IMR-90 (cell line): ENCODE results near the gene UTP18. TPM values are rescaled to one million over a fixed set of nuclear protein-coding genes. Genes with fewer than 3 reads are reported as not detected.

Experiments
- ATAC-seq: fragments of 200-7000 bp; cut with Tn5 transposase; 2 replicates; pipeline ENCODE4 v1.9.1; 2020; ENCODE audit warnings: low read depth, mild to moderate bottlenecking, moderate library complexity
- BruUV-seq: library from RNA; stranded (reverse); fragments of 400-500 nt; replicated peaks from 2 replicates; lab custom pipeline; 2021; lab: Mats Ljungman, UMichigan
- CTCF ChIA-PET: fragments of 300-600 bp; formaldehyde crosslinking; extraction: SDS; loops from one replicate; lab custom pipeline; 2021; ENCODE audit warnings: antibody characterized with exemption; lab: Yijun Ruan, JAX
- POLR2A ChIA-PET: fragments of 300-600 bp; sonication (Branson Sonifier 250); formaldehyde crosslinking; loops from one replicate; lab custom pipeline; 2022; ENCODE audit warnings: antibody characterized with exemption; ENCODE audit not compliant: unreplicated experiment; lab: Charles Lee
- DNase-seq: peaks from one replicate; pipeline ENCODE4 v3.0.0; 2013
- H2AFZ ChIP-seq: replicated peaks from 2 replicates; pipeline ENCODE3; 2013; ENCODE audit warnings: low read length, mild to moderate bottlenecking; ENCODE audit not compliant: poor library complexity
- H2AK5ac ChIP-seq: 2 replicates; pipeline ENCODE4 v1.6.1; 2013; ENCODE audit warnings: low read depth, low read length, inconsistent platforms
- H2AK9ac ChIP-seq: replicated peaks from 2 replicates; pipeline ENCODE3; 2013; ENCODE audit warnings: mild to moderate bottlenecking, low read depth, low read length, moderate library complexity; ENCODE audit not compliant: poor library complexity
- H2BK120ac ChIP-seq: 2 replicates; pipeline ENCODE4 v1.6.1; 2013; ENCODE audit warnings: low read depth, low read length, inconsistent platforms
- H2BK15ac ChIP-seq: 3 replicates; pipeline ENCODE4 v1.6.1; 2013; ENCODE audit warnings: low read depth, low read length, inconsistent platforms
- H2BK20ac ChIP-seq: 2 replicates; pipeline ENCODE4 v1.6.1; 2013; ENCODE audit warnings: low read depth, mild to moderate bottlenecking, inconsistent platforms, low read length, moderate library complexity
- H2BK5ac ChIP-seq: 2 replicates; pipeline ENCODE4 v1.6.1; 2013; ENCODE audit warnings: mild to moderate bottlenecking, low read depth, low read length, inconsistent platforms; ENCODE audit not compliant: poor library complexity, severe bottlenecking
- H3K14ac ChIP-seq: replicated peaks from 2 replicates; pipeline ENCODE4 v1.6.1; 2013; ENCODE audit warnings: low read depth, low read length, inconsistent platforms
- H3K18ac ChIP-seq: 2 replicates; pipeline ENCODE4 v1.6.1; 2013; ENCODE audit warnings: low read depth, low read length, control low read depth
- H3K23ac ChIP-seq: 2 replicates; pipeline ENCODE4 v1.6.1; 2013; ENCODE audit warnings: low read depth, low read length, inconsistent platforms
- H3K27ac ChIP-seq: 2 replicates; pipeline ENCODE4 v1.5.1; 2013; ENCODE audit warnings: mild to moderate bottlenecking, control low read depth, low read length; ENCODE audit not compliant: insufficient read depth
- H3K27me3 ChIP-seq: 2 replicates; pipeline ENCODE4 v1.6.1; 2013; ENCODE audit warnings: low read length; ENCODE audit not compliant: control insufficient read depth, insufficient read depth
- H3K36me3 ChIP-seq: 2 replicates; pipeline ENCODE4 v1.6.1; 2013; ENCODE audit warnings: low read length, mixed read lengths; ENCODE audit not compliant: control insufficient read depth, insufficient read depth
- H3K4ac ChIP-seq: 2 replicates; pipeline ENCODE4 v1.6.1; 2013; ENCODE audit warnings: low read depth, low read length, inconsistent platforms
- H3K4me1 ChIP-seq: 2 replicates; pipeline ENCODE4 v1.6.1; 2013; ENCODE audit warnings: low read length, mixed read lengths; ENCODE audit not compliant: control insufficient read depth, insufficient read depth
- H3K4me2 ChIP-seq: 2 replicates; pipeline ENCODE4 v1.6.1; 2013; ENCODE audit warnings: low read depth, mild to moderate bottlenecking, control low read depth, low read length, moderate library complexity
- H3K4me3 ChIP-seq: 2 replicates; pipeline ENCODE4 v1.5.1; 2013; ENCODE audit warnings: low read depth, mild to moderate bottlenecking, control low read depth, low read length, moderate library complexity; ENCODE audit not compliant: insufficient read depth
- H3K56ac ChIP-seq: 2 replicates; pipeline ENCODE4 v1.6.1; 2013; ENCODE audit warnings: low read length, inconsistent platforms; ENCODE audit not compliant: insufficient read depth; ENCODE audit errors: extremely low read depth
- H3K79me1 ChIP-seq, 2 experiments: 2 replicates each; pipeline ENCODE4 v1.6.1; 2013; ENCODE audit warnings: low read length in 2 of 2, inconsistent platforms in 1 of 2, low read depth in 1 of 2
- H3K9ac ChIP-seq: 2 replicates; pipeline ENCODE4 v1.6.1; 2013; ENCODE audit warnings: low read depth, low read length, control low read depth
- H3K9me1 ChIP-seq: 2 replicates; pipeline ENCODE4 v1.6.1; 2013; ENCODE audit warnings: low read length, inconsistent platforms; ENCODE audit not compliant: insufficient read depth
- H3K9me3 ChIP-seq: 2 replicates; pipeline ENCODE4 v1.6.1; 2013; ENCODE audit warnings: low read length; ENCODE audit not compliant: control insufficient read depth, insufficient read depth
- H4K20me1 ChIP-seq: 2 replicates; pipeline ENCODE4 v1.6.1; 2013; ENCODE audit warnings: low read length, inconsistent platforms; ENCODE audit not compliant: insufficient read depth
- H4K5ac ChIP-seq: 2 replicates; pipeline ENCODE4 v1.6.1; 2013; ENCODE audit warnings: mild to moderate bottlenecking, low read depth, low read length, control low read depth
- H4K8ac ChIP-seq, 2 experiments: 2 replicates each; pipeline ENCODE4 v1.6.1; 2013; ENCODE audit warnings: low read depth in 2 of 2, low read length in 2 of 2, control low read depth in 1 of 2, inconsistent platforms in 1 of 2
- H4K91ac ChIP-seq: 2 replicates; pipeline ENCODE4 v1.6.1; 2013; ENCODE audit warnings: low read depth, low read length, inconsistent platforms; ENCODE audit not compliant: insufficient read depth
- CHD1 ChIP-seq: IDR thresholded peaks from 2 replicates; pipeline ENCODE4 v1.6.1; 2012; ENCODE audit warnings: low read depth, low read length, improper control_type of control experiment
- FOS ChIP-seq: fragments of 150-350 bp; IDR thresholded peaks from 2 replicates; pipeline ENCODE4 v1.6.1; 2016; ENCODE audit warnings: low read depth, low read length
- MAFK ChIP-seq: IDR thresholded peaks from 2 replicates; pipeline ENCODE4 v1.6.1; 2012; ENCODE audit warnings: low read depth, low read length, improper control_type of control experiment
- MXI1 ChIP-seq: IDR thresholded peaks from 2 replicates; pipeline ENCODE4 v1.6.1; 2012; ENCODE audit warnings: low read depth, mild to moderate bottlenecking, low read length, moderate library complexity, borderline replicate concordance
- NFE2L2 ChIP-seq: fragments of 150-350 bp; IDR thresholded peaks from 2 replicates; pipeline ENCODE4 v1.6.1; 2016; ENCODE audit warnings: low read depth, mild to moderate bottlenecking, low read length
- POLR2A ChIP-seq: IDR thresholded peaks from 2 replicates; pipeline ENCODE4 v1.6.1; 2012; ENCODE audit warnings: mild to moderate bottlenecking, low read depth, low read length
- RCOR1 ChIP-seq: IDR thresholded peaks from 2 replicates; pipeline ENCODE4 v1.6.1; 2012; ENCODE audit warnings: mild to moderate bottlenecking, low read length, improper control_type of control experiment; ENCODE audit not compliant: insufficient replicate concordance
- RFX5 ChIP-seq: IDR thresholded peaks from 2 replicates; pipeline ENCODE4 v1.8.0; 2012; ENCODE audit warnings: low read depth, mild to moderate bottlenecking, low read length, moderate library complexity
- WGBS, 2 experiments: methylation state at CpG; one replicate each; pipeline versions ENCODE4 v1.1.5 to v1.1.7; 2013; ENCODE audit warnings: missing lambda C conversion rate in 2 of 2; ENCODE audit not compliant: insufficient read length in 1 of 2; ENCODE audit errors: extremely low coverage in 2 of 2; 5-methylcytosine and 5-hydroxymethylcytosine counted together
- dilution Hi-C: fragments of 300-500 bp; cut with HindIII; formaldehyde crosslinking; loops from one replicate; pipeline ENCODE4 v1.14.3; 2018; ENCODE audit warnings: low sequenced_read_pairs; ENCODE audit not compliant: unreplicated experiment
- in situ Hi-C: fragments of 300-500 bp; cut with MboI; formaldehyde crosslinking; loops from 3 replicates; pipeline ENCODE4 v1.14.3; 2019; ENCODE audit warnings: low sequenced_read_pairs, inconsistent platforms, mixed read lengths
- intact Hi-C: fragments of 100-400 bp; cut with micrococcal nuclease; formaldehyde crosslinking; loops from 2 replicates; pipeline ENCODE4 v1.10.0; 2022
- polyA plus RNA-seq, 3 experiments: library from polyadenylated mRNA; depleted of rRNA; stranded (reverse); fragments of >200 nt; gene quantifications; 2 replicates each; pipeline ENCODE4 v1.2.3, GENCODE V29; 2012; ENCODE audit warnings: low replicate concordance in 1 of 3
- total RNA-seq: library from RNA; depleted of rRNA; stranded (reverse); fragments of >200 nt; gene quantifications from 2 replicates; pipeline ENCODE4 v1.2.3, GENCODE V29; 2012
- TF ChIP-seq, protein P1 (sequence below): conservative IDR thresholded peaks from 2 replicates; pipeline ENCODE4 v1.5.1; 2012; ENCODE audit warnings: mild to moderate bottlenecking, low read depth, low read length, improper control_type of control experiment
- TF ChIP-seq, protein P2 (sequence below): fragments of 150-350 bp; IDR thresholded peaks from 2 replicates; pipeline ENCODE4 v1.6.1; 2017; ENCODE audit warnings: mild to moderate bottlenecking, antibody characterized with exemption, low read length, low read depth
- TF ChIP-seq, protein P3 (sequence below): fragments of 150-350 bp; IDR thresholded peaks from 2 replicates; pipeline ENCODE4 v1.6.1; 2016; ENCODE audit warnings: low read depth, mild to moderate bottlenecking, low read length, moderate library complexity, borderline replicate concordance

The UTP18 gene
- total and polyA plus RNA-seq, 2 of the 4 experiments (the other 2 are of a cell fraction), result 17.7 to 22.4 TPM

DNA sequence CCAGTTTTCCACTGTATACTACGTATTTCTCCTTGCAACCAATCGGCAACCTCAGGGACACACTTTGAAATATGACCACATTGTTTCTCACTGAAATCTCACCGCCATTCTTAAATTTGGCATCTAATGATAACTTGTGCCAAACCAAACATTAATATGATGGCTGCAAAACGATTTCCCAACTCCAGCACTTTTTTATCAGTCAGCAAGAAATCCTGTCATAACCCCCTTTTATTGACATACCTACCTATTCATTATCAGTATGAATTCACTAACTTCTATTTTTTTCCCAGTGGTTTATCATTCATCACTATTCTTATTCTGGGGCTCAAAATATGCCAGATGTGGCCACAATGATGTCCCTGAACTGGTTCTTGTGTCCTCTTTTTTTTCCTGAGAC is 16.3 kb upstream of the UTP18 start:
- intact Hi-C loops (no loop called here), dilution Hi-C loops (no loop called here), in situ Hi-C loops (no loop called here)
- no peak overlapping the region for H3K4me3 ChIP-seq
- no peak overlapping the region for H2BK120ac ChIP-seq
- no peaks in the 10 kb centered on the region for H3K9me3 ChIP-seq
- no peak overlapping the region for H3K4ac ChIP-seq
- H2AFZ ChIP-seq, result no peak overlapping the region
- H3K36me3 ChIP-seq, result no peaks in the 10 kb centered on the region
- no peaks in the 10 kb centered on the region for H3K4me1 ChIP-seq
- H2BK15ac ChIP-seq, result no peak overlapping the region
- no peak overlapping the region for H2AK5ac ChIP-seq
- H3K23ac ChIP-seq, result no peak overlapping the region
- TF ChIP-seq MXI1 (no peak), RCOR1 (no peak), POLR2A (no peak), MAFK (no peak), NFE2L2 (no peak), FOS (no peak), RFX5 (no peak), CHD1 (no peak)
- TF ChIP-seq, protein P1, sequence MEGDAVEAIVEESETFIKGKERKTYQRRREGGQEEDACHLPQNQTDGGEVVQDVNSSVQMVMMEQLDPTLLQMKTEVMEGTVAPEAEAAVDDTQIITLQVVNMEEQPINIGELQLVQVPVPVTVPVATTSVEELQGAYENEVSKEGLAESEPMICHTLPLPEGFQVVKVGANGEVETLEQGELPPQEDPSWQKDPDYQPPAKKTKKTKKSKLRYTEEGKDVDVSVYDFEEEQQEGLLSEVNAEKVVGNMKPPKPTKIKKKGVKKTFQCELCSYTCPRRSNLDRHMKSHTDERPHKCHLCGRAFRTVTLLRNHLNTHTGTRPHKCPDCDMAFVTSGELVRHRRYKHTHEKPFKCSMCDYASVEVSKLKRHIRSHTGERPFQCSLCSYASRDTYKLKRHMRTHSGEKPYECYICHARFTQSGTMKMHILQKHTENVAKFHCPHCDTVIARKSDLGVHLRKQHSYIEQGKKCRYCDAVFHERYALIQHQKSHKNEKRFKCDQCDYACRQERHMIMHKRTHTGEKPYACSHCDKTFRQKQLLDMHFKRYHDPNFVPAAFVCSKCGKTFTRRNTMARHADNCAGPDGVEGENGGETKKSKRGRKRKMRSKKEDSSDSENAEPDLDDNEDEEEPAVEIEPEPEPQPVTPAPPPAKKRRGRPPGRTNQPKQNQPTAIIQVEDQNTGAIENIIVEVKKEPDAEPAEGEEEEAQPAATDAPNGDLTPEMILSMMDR, result no peak
- TF ChIP-seq, protein P2, sequence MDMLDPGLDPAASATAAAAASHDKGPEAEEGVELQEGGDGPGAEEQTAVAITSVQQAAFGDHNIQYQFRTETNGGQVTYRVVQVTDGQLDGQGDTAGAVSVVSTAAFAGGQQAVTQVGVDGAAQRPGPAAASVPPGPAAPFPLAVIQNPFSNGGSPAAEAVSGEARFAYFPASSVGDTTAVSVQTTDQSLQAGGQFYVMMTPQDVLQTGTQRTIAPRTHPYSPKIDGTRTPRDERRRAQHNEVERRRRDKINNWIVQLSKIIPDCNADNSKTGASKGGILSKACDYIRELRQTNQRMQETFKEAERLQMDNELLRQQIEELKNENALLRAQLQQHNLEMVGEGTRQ, result no peak
- TF ChIP-seq, protein P3, sequence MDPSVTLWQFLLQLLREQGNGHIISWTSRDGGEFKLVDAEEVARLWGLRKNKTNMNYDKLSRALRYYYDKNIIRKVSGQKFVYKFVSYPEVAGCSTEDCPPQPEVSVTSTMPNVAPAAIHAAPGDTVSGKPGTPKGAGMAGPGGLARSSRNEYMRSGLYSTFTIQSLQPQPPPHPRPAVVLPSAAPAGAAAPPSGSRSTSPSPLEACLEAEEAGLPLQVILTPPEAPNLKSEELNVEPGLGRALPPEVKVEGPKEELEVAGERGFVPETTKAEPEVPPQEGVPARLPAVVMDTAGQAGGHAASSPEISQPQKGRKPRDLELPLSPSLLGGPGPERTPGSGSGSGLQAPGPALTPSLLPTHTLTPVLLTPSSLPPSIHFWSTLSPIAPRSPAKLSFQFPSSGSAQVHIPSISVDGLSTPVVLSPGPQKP, result no peak
- BruUV-seq, result no TSS peak
- H2AK9ac ChIP-seq, result no peak overlapping the region
- no peak overlapping the region for H3K4me2 ChIP-seq
- H2BK20ac ChIP-seq, result no peak overlapping the region
- H3K27me3 ChIP-seq, result no peaks in the 10 kb centered on the region
- no peak overlapping the region for H4K8ac ChIP-seq
- ATAC-seq (no peak), DNase-seq (no peak)
- no peak overlapping the region for H3K18ac ChIP-seq
- no peak overlapping the region for H3K14ac ChIP-seq
- no peak overlapping the region for H3K27ac ChIP-seq
- peaks cover 6 to 29% of the 10 kb centered on the region in 2 experiments for H3K79me1 ChIP-seq
- no peak overlapping the region for H4K5ac ChIP-seq
- H3K9ac ChIP-seq, result no peak overlapping the region
- WGBS, 2 experiments, result 89% methylated on average over 3 of the region's 4 CpGs; no CpG with 5 or more reads in 1 of the 2 experiments
- ChIA-PET CTCF (no interaction called here), POLR2A (no interaction called here)
- no peak overlapping the region for H4K91ac ChIP-seq
- no peak overlapping the region for H2BK5ac ChIP-seq
- no peaks in the 10 kb centered on the region for H3K9me1 ChIP-seq
- H3K56ac ChIP-seq, result no peak overlapping the region
- H4K20me1 ChIP-seq, result peaks cover 2% of the 10 kb centered on the region; the same call in 1 of the 2 replicates
